Occipital lobe (tissue), 2 donors: ENCODE data around the gene HUNK. TPM values are rescaled to one million over a fixed set of nuclear protein-coding genes. Genes with fewer than 3 reads are reported as not detected.
"Not testable (repeated sequence)": the region's sequence is repeated elsewhere in the genome, so short reads cannot be mapped to it uniquely, and the experiment has no call there.

ENCODE experiments used
- DNase-seq: peaks from one replicate; lab custom pipeline; 2025; lab: John Stamatoyannopoulos, UW
- total RNA-seq: library from RNA; depleted of rRNA; stranded (reverse); fragments of >200 nt; gene quantifications from one replicate; pipeline ENCODE4 v1.2.3, GENCODE V29; 2014

The HUNK gene
- total RNA-seq, 1 donor from 2014 or later: 9.4 TPM

GRCh38 chr21:31993826-31994825 is 121.3 kb downstream of the HUNK start:
- DNase-seq: no peak

- no peak for DNase-seq
Measured at GRCh38 chr21:31997191-31997590, 124.4 kb downstream of the HUNK start.

- no peak for DNase-seq
Measured at GRCh38 chr21:31999810-32000468, 127.1 kb downstream of the HUNK start.

GRCh38 chr21:32001390-32001789 is 128.6 kb downstream of the HUNK start:
- no peak for DNase-seq

- no peak for DNase-seq
Measured at GRCh38 chr21:32003411-32003810, 130.6 kb downstream of the HUNK start.

GRCh38 chr21:32004291-32004690 is 131.5 kb downstream of the HUNK start:
- DNase-seq: no peak

GRCh38 chr21:32007456-32007855 is 134.6 kb downstream of the HUNK start:
- peak; percentile 10 for DNase-seq

- DNase-seq: no peak
Measured at GRCh38 chr21:32008714-32009113, 135.9 kb downstream of the HUNK start.

- no peak for DNase-seq
Measured at GRCh38 chr21:32009263-32009662, 136.4 kb downstream of the HUNK start.

- DNase-seq: no peak
Measured at GRCh38 chr21:32015461-32016139, 142.8 kb downstream of the HUNK start.

GRCh38 chr21:32018381-32018780 is 145.6 kb downstream of the HUNK start:
- no peak for DNase-seq

GRCh38 chr21:32020564-32020963 is 147.7 kb downstream of the HUNK start:
- no peak for DNase-seq

GRCh38 chr21:32021319-32021994 is 148.6 kb downstream of the HUNK start:
- DNase-seq: peak; percentile 8

GRCh38 chr21:32022146-32022545 is 149.3 kb downstream of the HUNK start:
- no peak for DNase-seq

GRCh38 chr21:32030146-32030652 is 157.4 kb downstream of the HUNK start:
- DNase-seq: no peak

GRCh38 chr21:32034850-32035249 is 162.0 kb downstream of the HUNK start:
- no peak for DNase-seq

- DNase-seq: no peak
Measured at GRCh38 chr21:32035617-32036016, 162.8 kb downstream of the HUNK start.

GRCh38 chr21:32036756-32037155 is 163.9 kb downstream of the HUNK start:
- no peak for DNase-seq

GRCh38 chr21:32038751-32039150 is 165.9 kb downstream of the HUNK start:
- not testable (repeated sequence) for DNase-seq

GRCh38 chr21:32043458-32043857 is 170.6 kb downstream of the HUNK start:
- DNase-seq: no peak
